ENCODE measurements around the gene SPATA18.

- TF ChIP-seq CTCF (IDR thresholded peaks at IDR 0.05), result no peak
- TF ChIP-seq POLR2A (IDR thresholded peaks at IDR 0.05), result no peak
These were observed 25.6 kb downstream of the SPATA18 start for GRCh38 chr4:52076731-52077130.

Measured in thyroid gland (tissue), 4 donors.